Lower leg skin (tissue), 3 donors: Measurements from ENCODE around the gene CHPF2.

Experiments
- POLR2A ChIP-seq, 2 donors: fragments of 450-650 bp; IDR thresholded peaks; one replicate each; pipeline ENCODE4 v1.6.1; 2016 to 2017; ENCODE audit warnings: antibody characterized with exemption in 2 of 2, mild to moderate bottlenecking in 1 of 2, moderate library complexity in 1 of 2
- TF ChIP-seq, protein P1 (sequence below), 3 donors: fragments of 450-650 bp; IDR thresholded peaks; one replicate each; pipeline ENCODE4 v1.5.1; 2016; ENCODE audit warnings: antibody characterized with exemption in 3 of 3, mild to moderate bottlenecking in 3 of 3, moderate library complexity in 2 of 3

DNA sequence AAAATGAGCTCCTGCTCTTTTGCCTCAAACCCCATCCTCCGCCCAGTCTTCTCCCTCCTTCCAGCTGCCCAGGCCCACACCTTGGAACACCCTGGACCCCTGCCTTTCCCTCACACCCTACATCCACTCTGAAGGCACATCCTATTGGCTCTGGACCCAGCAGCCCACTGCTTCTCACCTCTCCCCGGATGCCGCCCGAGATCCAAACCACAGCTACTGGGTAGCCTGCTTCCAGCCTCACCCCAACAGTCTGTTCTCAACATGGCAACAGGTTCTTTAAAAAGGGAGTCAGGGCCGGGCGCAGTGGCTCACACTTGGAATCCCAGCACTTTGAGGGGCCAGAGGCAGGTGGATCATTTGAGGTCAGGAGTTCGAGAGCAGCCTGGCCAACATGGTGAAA is 25.7 kb downstream of the CHPF2 start:
- TF ChIP-seq, protein P1, sequence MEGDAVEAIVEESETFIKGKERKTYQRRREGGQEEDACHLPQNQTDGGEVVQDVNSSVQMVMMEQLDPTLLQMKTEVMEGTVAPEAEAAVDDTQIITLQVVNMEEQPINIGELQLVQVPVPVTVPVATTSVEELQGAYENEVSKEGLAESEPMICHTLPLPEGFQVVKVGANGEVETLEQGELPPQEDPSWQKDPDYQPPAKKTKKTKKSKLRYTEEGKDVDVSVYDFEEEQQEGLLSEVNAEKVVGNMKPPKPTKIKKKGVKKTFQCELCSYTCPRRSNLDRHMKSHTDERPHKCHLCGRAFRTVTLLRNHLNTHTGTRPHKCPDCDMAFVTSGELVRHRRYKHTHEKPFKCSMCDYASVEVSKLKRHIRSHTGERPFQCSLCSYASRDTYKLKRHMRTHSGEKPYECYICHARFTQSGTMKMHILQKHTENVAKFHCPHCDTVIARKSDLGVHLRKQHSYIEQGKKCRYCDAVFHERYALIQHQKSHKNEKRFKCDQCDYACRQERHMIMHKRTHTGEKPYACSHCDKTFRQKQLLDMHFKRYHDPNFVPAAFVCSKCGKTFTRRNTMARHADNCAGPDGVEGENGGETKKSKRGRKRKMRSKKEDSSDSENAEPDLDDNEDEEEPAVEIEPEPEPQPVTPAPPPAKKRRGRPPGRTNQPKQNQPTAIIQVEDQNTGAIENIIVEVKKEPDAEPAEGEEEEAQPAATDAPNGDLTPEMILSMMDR (IDR thresholded peaks at IDR 0.05) = no peak
- no peak for TF ChIP-seq POLR2A (IDR thresholded peaks at IDR 0.05)
